T-helper 1 cell treated with Interleukin-12 subunit alpha and Interleukin-12 subunit beta and Interleukin-4 antibody, amounts not matched to agents 30 ng/mL and 1 ng/mL, for 36 hours (primary cell): ENCODE data around the gene NINJ1. TPM values are rescaled to one million over a fixed set of nuclear protein-coding genes. Genes with fewer than 3 reads are reported as not detected.
"Not testable (repeated sequence)": the region's sequence is repeated elsewhere in the genome, so short reads cannot be mapped to it uniquely, and the experiment has no call there.

Source experiments
- intact Hi-C: fragments of 100-400 bp; cut with micrococcal nuclease; formaldehyde crosslinking; loops from one replicate; pipeline ENCODE4 v1.15.1; 2024
- total RNA-seq: library from RNA; stranded (reverse); gene quantifications from 2 replicates; pipeline ENCODE4 v1.2.3, GENCODE V29; 2022

NINJ1 gene
- total RNA-seq, 1 donor from 2014 or later, result 89.9 TPM

DNA sequence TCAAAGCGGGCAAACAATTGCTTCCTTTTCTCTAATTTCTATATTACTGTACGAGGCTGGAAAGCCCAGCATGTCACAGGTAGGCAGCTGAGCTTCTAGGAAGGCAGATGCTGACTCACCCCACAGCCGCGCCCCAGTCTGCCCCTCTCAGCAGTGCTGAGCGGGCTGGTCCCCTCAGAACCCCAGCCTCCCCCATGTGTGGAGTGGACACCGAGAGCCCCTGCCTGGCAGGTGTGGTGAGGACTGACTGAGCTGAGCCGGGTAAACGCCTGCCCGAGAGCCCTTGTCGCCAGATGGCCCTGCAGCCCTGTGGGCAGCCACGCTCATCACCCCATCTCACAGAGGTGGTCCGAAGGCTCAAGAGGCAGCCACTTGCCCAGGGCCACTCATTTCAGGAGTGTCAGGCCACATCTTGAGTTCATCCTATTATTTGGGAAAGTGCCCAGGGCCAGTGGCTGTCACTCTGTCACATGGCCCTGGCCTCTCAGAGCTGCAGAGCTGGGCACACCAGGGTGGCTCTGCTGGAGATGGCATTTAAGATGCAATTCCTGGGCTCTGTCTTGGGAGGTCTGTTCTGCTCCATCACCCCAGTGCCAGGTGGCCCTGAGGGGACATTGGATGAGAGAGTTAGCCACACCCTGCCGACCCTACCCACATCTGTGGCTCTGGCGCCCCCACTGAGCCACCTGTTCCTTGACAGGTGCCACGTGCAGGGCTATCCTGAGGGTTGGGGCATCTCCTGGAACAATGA, 25.6 kb downstream of the NINJ1 start:
- intact Hi-C loops, result loop anchor here (1.0 to 5.0 kb wide), 9 partner anchors 12 to 854 kb away; partner anchors contain the start of genes CARD19 and NINJ1

DNA sequence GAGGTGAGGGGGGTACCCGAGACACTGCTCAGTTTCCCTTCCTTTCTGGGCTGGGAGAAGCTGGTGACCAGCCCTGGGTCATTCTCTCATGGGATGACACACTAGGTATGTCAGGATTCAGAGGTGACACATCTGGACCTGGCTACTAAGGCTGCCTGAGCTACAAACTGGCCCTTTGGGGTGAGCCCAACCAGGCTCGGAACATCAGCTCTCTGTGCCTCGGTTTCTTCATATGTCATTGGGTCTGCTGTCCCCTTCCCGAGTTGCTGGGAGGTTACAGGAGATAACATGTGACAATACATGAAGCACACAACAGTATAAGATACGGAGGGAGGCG, 26.3 kb downstream of the NINJ1 start:
- intact Hi-C loops, result loop anchor here (1.0 to 5.0 kb wide), 3 partner anchors 43 to 855 kb away; no protein-coding TSS in a partner anchor

DNA sequence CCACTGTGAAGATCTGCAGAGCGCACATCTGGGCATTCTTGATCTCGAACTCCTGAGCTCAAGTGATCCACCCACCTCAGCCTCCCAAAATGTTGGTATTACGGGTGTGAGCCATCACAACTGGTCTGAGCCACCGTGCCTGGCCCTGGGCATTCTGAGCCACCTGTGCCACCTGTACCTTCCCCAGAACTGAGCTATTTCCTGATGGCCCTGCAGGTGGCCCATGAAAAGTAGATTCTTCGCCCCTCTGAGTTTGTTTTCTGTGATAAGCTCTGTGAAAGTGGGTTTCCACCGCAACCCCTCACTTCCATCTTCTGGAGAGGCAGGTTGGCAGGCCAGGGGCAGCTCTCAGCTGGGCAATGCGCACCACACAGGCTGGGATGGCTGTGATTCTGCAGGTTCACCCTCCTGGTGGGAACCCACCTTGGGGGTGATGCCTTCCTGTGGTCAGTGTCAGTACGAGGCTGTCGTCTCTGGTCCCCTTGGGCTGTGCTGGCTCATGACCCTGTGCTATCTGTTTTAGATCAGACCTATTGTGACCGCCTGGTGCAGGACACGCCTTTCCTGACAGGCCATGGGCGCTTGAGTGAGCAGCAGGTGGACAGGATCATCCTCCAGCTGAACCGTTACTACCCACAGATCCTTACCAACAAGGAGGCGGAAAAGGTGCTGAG, 26.8 kb downstream of the NINJ1 start:
- intact Hi-C loops, result loop anchor here (5.0 kb wide), 1 partner anchor 855 kb away; no protein-coding TSS in a partner anchor

DNA sequence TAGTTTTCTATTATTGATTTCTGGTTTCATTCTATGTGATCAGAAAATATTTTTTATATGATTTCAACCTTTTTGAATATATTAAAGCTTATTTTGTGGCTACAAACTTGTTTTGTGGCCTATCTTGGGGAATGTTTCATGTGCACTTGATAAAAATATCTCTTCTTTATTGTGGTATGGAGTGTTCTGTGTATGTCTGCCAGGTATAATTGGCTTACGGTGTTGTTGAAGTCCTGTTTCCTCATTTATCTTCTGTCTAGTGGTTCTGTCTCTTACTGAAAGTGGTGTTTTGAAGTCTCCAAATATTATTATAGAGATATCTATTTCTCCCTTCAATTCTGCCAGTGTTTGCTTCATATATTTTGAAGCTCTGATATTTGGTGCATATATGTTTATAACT, 28.4 kb downstream of the NINJ1 start:
- intact Hi-C loops, result loop anchor here (5.0 kb wide), 1 partner anchor 857 kb away; no protein-coding TSS in a partner anchor

DNA sequence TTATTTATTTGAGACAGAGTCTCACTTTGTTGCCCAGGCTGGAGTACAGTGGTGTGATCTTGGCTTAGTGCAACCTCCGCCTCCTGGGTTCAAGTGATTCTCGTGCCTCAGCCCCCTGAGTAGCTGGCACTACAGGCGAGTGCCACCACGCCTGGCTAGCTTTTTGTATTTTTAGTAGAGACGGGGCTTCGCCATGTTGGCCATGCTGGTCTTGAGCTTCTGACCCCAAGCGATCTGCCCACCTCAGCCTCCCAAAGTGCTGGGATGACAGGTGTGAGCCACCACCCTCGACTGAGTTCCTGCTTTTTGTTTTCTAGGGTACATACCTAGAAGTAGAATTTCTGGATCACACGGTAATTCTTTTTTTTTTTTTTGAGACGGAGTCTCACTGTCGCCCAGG, 33.0 kb downstream of the NINJ1 start:
- intact Hi-C loops, result not testable (repeated sequence)

GRCh38 chr9:93100276-93100636, 33.8 kb downstream of the NINJ1 start:
- intact Hi-C loops, result no loop called here

DNA sequence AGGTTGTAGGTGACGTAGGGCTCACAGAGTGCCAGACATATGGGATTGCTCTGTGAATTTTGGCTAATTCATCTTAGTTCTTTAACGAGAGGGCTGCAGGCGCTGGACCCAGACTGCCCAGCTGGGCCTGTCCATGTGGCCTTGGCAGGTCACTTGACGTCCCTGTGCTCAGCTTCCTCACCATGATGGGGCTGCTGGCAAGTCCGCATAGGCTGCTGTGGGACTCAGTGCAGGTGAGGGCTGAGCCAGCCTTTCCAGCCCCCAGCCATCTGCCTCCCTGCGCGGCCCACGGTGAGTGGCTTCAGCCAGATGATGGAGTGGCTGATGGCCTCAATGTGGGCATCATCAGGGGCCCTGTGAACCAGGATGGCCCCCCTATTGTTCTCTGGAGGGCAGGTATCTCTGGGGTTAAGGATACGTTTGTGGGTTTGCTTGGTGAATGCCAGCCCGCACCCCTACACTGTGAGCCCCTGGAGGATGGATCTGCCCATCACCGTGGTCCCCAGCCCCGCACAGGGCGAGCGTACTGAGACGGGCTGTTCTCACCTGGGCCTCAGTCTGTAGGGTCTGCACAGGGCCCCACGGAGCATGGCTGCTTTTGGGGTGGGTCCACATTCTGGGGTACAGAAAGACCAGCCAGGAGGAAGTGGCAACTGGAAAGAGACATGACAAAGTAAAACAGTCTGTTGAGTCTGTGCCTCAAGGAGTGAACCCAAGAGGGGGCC, 34.3 kb downstream of the NINJ1 start:
- intact Hi-C loops, result loop anchor here (5.0 kb wide), 1 partner anchor 933 kb away; no protein-coding TSS in a partner anchor

DNA sequence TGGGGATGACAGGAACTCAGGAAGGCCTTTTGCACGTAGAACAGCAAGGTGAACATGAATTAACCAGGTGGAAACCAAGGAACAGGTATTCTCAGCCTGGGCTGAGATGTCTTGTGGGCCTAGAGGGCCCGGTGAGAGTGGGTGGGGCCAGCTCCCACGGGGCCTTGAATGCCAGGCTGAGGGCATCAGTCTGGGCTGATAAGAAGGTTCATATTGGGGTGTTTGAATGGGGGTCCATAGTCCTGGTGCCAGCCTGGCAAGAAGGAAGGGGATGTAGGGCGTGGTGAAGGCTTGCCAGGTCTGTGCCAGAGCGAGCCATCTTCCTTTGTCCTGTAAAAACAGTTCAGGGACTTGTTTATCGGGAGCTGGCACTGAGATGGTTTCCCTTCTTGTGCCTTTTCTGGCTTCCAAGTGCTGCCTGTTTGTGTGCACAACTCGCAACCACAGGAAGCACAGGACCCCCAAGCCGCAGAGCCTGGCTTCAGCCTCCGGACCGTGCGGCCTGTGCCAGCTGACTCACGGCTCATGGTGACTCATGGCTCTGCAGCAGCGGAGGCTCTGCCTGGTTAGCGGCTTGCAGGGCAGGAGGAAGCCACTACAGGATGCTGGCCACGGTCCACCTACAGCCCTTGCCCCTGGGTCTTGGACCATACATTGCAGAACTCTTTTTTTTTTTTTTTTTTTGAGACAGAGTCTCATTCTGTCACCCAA, 35.7 kb downstream of the NINJ1 start:
- intact Hi-C loops, result loop anchor here (5.0 kb wide), 1 partner anchor 934 kb away; no protein-coding TSS in a partner anchor

DNA sequence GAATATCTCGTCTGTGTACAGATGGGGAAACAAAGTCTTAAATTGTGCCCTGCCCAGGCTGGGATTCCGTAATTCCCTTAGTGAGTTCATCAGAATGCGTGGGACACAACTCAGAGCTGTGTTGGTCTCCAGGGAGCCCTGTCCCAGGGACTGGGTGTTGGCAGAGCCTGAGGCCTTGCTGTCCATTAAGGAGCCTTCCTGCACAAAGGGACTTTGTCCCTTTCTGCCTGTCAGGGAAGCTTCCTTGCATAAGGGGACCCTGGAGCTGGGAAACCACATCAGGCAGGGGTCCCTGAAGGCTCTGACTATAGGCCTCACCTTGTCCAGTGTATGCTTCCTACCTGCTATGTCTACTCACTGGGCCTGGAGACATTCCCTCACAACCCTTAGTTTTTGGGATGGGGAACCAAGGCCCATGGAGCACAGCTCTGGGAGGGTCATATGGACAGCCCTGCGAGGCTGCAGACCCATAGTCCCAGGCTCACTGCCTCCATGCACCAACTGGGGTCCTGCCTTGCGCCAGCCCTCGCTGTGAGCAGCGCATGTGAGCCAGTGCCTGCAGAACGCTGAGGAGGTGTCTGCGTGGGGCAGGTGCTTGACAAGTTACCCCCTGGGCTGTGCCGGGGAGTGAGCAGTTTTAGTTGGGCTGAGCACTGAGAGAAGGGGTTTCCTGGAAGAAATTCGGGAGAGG, 36.4 kb downstream of the NINJ1 start:
- intact Hi-C loops, result loop anchor here (2.0 to 5.0 kb wide), 2 partner anchors 143 to 935 kb away; no protein-coding TSS in a partner anchor

- intact Hi-C loops, result loop anchor here (1.0 to 5.0 kb wide), 8 partner anchors 12 to 935 kb away; partner anchors contain the start of genes FAM120AOS, IPPK and ZNF484
These were observed 37.2 kb downstream of the NINJ1 start for GRCh38 chr9:93096811-93097382.

DNA sequence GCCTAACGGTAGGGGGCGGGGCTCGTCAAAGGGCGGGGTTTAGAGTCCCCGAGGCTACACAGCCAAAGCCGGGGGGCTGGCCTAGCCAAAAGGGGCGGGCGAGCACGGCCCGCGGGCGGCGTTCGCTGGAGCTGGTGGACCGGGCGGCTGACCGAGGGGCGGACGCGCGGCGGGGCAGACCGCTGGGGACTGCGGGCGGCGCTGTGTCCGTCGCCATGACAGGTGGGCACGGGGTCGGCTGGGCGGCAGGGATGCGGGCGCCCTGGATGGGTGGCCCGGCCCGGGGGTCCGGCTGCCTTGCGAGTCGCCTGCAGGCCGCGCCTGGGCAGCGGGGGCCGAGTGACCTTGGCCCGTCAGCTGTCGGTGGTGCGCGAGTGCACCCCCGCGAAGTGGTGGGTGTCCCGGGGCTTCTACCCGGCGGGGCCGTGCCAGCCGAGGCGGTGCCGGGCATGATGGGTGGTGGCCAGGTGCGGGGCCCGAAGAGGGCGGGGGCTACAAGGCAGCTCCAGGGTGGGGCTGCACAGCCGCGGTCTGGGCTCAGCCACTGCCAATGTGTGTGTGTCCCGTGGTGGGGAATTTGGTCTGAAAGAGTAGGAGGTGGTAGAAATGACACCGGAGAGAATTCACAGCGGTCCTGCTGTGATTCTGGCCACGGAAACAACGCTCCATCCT, 37.8 kb downstream of the NINJ1 start, which contains the start of gene CARD19:
TSS of gene CARD19 (plus strand) at position 87 of the 672 bp plus-strand sequence. CDS start at position 216, 129 bp downstream.
- intact Hi-C loops, result loop anchor here (1.0 to 5.0 kb wide), 8 partner anchors 13 to 936 kb away; partner anchors contain the start of genes FAM120AOS, IPPK and ZNF484

DNA sequence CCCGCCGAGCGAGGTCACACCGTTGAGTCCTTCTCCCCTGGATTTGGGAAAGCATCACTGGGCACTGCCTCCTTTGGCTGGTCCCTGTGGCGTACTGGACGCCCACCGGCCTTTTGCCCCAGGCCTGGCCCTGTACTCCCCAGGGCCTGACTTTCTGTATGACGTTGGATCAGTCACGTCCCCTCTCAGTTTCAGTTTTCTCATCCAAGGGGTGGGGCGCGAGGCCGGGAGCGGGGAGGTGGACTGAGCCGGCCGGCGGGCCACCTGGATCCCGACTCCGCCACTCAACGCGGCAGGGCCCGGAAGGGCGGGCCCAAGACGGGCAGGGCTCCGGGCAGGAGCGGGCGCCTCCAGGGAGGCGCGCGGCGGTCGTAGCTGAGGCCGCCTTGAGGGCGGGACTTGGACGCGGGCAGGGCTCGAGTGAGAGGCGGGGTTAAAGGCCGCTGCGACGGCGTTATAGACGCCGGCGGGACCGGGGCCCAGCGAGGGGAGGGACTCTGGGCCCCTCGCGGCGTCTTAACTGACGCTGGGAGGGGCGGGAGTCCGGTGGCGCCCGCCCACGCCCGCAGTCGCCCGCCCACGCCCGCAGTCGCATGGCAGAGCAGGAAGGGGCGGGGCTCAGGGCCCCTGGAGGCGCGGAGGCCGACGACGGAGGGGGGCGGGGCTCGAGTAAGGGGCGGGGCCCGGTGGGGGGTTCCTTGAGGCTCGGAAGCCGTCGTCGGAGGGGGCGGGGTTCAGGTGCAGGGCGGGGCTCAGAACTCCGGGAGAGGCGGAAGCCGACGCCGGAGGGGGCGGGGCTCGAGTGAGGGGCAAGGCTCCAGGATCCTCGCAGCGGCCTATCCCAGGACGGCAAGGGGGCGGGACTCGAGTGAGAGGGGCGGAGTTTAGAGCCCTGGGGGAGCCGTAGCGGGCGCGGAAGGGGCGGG, 38.6 kb downstream of the NINJ1 start:
- intact Hi-C loops, result loop anchor here (1.0 to 5.0 kb wide), 15 partner anchors 12 to 937 kb away; partner anchors contain the start of genes FAM120AOS, IARS1, IPPK and NINJ1

DNA sequence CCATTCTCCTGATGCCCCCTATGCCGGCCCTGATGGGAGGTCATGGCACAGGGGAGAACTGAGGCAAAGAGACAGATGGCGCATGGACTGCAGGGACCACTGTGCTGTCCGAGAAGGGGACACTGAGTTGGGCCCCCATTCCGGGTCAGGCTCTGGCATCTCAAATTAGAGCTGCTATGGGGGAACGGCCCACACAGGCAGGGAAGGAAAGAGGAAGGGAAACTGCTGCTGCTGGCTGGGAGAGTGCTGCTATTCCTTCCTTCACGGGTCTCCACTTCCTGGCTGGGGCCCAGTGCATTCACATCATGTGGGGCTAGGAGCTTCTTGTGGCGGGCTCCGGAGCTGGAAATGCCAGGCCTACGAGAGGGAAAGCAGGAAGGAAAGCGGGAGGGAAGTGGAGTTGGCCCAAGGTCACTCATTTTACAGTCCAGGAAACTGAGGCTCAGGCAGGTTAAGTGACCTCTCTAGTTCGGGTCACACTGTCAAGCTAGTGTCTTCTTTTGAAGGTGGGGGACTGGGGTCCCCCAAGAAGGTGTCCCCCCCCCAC, 39.3 kb downstream of the NINJ1 start:
- intact Hi-C loops, result loop anchor here (1.0 to 5.0 kb wide), 8 partner anchors 11 to 938 kb away; partner anchors contain the start of genes IARS1, NINJ1 and SUSD3

- intact Hi-C loops, result no loop called here
These were observed 40.0 kb downstream of the NINJ1 start for GRCh38 chr9:93093877-93094657.

- intact Hi-C loops, result no loop called here
These were observed 40.7 kb downstream of the NINJ1 start for GRCh38 chr9:93093127-93093876.
